GM12801 (cell line): ENCODE results near the gene ARHGAP4.

ENCODE experiments used
- TF ChIP-seq, protein P1 (sequence below): IDR thresholded peaks from one replicate; pipeline ENCODE4 v1.5.1; 2011; ENCODE audit warnings: control low read depth; ENCODE audit not compliant: insufficient read length; ENCODE audit errors: extremely low read depth

The ARHGAP4 gene

DNA sequence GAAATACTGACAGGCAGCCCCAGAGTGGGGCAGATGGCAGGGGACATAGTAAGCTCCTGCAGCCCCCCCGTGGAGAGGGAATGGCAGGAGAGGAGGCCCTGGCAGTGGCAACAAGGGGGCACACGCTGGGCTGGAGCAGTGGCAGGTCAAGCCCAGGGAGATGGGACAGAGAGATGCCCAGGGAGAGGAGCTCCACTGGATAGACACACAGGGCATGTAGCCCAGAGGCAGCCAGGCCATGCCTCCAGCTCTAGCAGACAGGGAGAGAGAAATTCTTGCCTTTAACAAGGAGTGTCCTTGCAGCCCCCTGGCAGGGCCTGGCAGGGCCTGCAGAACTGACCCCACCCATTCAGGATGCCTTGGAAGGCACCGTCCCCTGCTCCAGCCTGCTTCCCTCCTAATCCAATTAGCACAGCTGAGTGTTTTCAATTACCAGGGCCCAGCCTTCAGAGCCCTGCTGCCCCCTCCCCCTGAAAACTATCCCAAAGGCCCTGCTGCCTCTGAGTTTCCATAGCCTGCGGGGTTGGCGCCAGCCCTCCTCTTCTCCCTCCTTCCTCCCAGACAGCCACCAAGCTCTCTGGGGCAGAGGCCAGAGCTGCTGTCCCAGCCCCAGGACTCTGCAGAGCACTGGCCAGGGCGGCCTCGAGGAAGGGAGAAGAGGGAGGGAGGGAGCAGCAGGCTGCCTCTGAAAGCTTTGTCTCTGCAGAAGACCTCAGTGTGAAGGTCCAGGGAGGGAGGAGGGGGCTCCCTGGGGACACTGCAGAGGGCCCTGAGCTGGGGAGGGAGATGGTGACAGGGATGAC, 52.6 kb downstream of the ARHGAP4 start:
- TF ChIP-seq, protein P1, sequence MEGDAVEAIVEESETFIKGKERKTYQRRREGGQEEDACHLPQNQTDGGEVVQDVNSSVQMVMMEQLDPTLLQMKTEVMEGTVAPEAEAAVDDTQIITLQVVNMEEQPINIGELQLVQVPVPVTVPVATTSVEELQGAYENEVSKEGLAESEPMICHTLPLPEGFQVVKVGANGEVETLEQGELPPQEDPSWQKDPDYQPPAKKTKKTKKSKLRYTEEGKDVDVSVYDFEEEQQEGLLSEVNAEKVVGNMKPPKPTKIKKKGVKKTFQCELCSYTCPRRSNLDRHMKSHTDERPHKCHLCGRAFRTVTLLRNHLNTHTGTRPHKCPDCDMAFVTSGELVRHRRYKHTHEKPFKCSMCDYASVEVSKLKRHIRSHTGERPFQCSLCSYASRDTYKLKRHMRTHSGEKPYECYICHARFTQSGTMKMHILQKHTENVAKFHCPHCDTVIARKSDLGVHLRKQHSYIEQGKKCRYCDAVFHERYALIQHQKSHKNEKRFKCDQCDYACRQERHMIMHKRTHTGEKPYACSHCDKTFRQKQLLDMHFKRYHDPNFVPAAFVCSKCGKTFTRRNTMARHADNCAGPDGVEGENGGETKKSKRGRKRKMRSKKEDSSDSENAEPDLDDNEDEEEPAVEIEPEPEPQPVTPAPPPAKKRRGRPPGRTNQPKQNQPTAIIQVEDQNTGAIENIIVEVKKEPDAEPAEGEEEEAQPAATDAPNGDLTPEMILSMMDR, result no peak

DNA sequence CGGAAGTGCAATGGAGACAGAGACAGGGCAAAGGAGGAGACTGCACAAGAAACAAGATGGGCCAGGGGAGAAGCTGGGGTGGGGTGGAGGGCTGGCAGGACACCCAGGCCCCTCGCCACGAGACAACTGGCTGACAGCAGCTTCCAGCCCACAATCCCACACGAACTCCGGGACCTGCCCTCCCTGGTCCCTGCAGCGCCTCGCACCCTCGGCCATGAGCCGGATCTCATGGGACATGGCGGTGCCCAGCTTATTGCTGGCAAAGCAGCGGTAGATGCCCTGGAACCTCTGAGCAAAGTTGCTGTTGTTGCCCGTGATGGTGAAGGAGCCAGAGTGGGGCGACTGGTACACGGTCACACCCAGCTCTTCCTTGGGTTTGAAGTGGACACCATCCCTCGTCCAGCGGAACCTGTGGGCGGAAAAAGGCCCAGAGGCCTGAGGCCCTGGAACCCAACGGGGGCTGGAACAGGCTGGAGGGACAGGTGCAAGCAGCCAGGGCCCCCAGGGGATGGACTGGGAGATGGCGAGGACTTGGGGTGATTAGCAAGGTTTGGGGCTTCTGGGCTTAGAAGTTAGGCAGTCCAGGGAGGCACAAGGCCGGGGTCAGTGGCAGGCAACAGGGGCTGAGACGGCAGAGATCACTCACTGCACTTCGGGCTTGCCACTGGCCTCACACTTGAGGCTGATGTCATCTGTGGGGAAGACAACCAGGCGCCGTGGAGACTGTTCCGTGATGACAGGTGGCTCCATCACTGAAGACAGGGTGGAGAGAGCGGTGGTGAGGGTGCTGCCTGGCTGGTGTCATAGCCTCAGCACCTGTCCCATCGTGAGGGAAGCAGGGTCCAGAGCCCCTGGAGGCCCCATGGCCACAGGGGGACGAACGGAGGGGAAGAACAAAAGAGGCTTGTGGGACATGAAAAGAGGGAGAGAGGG, 53.9 kb downstream of the ARHGAP4 start:
- TF ChIP-seq, protein P1, result no peak

DNA sequence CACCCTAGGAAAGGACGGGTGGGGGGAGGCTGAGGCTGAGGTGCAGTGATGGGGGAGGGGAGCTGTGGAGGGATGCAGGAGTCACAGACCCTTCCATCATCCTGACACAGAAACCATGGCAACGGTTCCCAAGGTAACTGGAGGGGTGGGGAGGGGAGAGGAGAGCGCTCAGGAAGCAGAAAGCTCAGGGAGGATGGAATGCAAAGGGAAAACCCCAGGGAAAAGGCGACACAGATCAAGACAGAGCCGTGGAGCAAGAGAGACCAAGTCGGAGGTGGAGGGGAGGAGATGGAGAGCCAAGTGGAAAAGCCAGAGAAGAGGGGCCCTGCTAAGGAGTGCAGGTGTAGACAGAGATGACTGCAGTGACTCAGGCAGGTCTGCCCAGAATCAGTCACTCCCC, 54.6 kb downstream of the ARHGAP4 start:
- TF ChIP-seq, protein P1, result no peak

DNA sequence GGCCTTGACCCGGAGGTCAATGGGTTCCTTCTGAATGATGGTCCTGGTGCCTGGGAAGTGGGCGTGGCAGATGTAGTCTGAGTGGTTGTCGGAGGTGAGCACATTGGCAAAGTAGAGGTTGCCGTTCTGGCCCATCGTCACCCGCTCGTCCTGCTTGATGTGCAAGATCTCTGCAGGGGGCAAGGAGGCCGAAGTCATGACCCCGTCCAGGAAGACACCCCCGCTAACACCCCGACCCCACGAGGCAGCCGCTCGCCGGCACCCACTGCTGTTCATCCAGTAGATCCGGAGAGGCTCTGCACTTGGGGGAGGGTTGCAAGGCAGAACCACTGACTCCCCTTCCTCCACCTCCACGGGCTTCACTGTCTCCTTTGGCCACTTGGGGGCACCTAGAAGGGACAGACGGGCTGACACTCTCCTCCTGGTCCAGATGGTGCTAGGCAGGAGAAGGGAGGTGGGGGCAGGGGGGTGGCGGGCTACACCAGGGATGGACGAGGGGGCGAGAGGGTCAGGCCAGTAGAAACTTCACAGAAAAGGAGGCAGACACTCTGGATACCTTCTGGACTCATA, 55.2 kb downstream of the ARHGAP4 start:
- TF ChIP-seq, protein P1, result no peak

DNA sequence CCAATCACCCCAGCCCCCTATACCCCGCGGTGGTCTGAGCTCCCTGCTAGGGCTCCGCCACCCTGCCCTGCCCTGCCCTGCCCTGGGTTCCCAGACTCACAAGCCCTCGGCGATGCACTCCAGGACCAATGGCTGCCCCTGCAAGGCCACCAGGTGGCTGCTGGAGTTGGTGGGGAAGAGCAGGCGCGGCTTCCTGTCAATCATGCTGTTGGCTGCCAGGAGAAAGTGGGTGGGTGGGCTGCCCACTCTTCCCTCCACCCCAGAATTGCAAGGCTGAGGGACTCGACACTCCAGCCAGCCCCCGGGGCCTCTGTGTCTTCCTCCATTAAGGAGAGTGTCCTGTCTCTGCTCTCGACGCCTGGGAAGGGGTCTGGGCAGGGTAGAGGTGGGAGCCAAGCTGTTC, 55.8 kb downstream of the ARHGAP4 start:
- TF ChIP-seq, protein P1, result no peak

DNA sequence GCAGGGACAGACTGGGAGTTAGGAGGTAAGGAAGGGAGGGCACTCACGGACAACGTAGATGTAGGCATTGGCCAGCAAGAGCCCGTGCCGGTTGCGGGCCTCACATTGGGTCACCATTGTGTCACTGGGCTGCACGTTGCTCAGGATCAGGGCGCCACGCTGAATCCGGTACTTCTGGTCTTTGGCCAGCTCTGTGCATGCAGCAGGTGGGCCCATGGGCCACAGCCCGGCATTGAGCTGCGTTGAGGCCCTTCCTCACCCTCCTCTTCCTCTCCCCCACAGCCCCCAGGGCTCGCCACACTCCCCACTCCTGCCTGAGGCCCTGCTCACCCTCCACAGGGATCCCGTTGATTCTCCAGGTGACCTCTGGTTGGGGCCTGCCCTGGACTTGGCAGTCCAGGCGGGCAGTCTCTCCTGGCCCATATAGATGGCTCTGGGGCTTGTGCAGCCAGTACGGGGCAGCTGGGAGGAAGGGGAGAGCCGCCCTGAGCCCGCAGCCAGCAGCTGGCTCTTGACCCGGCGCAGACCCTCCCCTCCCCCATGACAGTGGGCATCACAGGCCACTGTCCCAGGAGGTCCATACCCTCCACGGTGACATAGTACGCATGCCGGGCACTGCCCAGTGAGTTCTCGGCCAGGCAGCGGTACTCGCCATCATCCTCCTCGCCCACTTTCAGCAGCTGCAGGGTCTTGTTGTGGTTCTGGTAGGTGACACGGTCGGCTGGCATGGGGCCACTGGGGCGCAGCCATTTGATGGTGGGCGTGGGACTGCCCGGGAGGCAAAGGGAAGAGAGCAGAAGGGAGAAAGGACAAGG, 56.4 kb downstream of the ARHGAP4 start:
- TF ChIP-seq, protein P1, result no peak
